MCF 10A (cell line): ENCODE results near the gene MAST1. TPM values are rescaled to one million over a fixed set of nuclear protein-coding genes. Genes with fewer than 3 reads are reported as not detected.

Source experiments
- BruUV-seq: library from RNA; stranded (reverse); fragments of 400-500 nt; replicated peaks from 2 replicates; lab custom pipeline; 2021; lab: Mats Ljungman, UMichigan
- CTCF ChIA-PET: fragments of 300-600 bp; sonication (Branson Sonifier 250); formaldehyde crosslinking; extraction: SDS; loops from one replicate; lab custom pipeline; 2021; ENCODE audit warnings: antibody characterized with exemption, inconsistent platforms; lab: Yijun Ruan, JAX
- POLR2A ChIA-PET: fragments of 300-600, 350-650 bp; sonication (Branson Sonifier 250); formaldehyde crosslinking; extraction: SDS; loops from one replicate; lab custom pipeline; 2020; ENCODE audit warnings: antibody characterized with exemption, inconsistent platforms; lab: Yijun Ruan, JAX
- DNase-seq: peaks from one replicate; pipeline ENCODE4 v3.0.0-alpha.2; 2018; ENCODE audit not compliant: unreplicated experiment
- H3K27ac Mint-ChIP-seq: one replicate; pipeline ENCODE4 v1.8.0; 2022; ENCODE audit warnings: mild to moderate bottlenecking, low read depth, mixed read lengths; ENCODE audit not compliant: unreplicated experiment
- H3K27me3 Mint-ChIP-seq: one replicate; pipeline ENCODE4 v1.8.0; 2022; ENCODE audit warnings: mixed read lengths; ENCODE audit not compliant: insufficient read depth, unreplicated experiment
- H3K36me3 Mint-ChIP-seq: one replicate; pipeline ENCODE4 v1.8.0; 2022; ENCODE audit warnings: mild to moderate bottlenecking, moderate library complexity, mixed read lengths; ENCODE audit not compliant: insufficient read depth, unreplicated experiment
- H3K4me1 Mint-ChIP-seq: one replicate; pipeline ENCODE4 v1.8.0; 2022; ENCODE audit warnings: mixed read lengths; ENCODE audit not compliant: insufficient read depth, unreplicated experiment
- H3K4me3 Mint-ChIP-seq: one replicate; pipeline ENCODE4 v1.8.0; 2022; ENCODE audit warnings: mild to moderate bottlenecking, moderate library complexity, mixed read lengths; ENCODE audit not compliant: unreplicated experiment
- H3K9me3 Mint-ChIP-seq: one replicate; pipeline ENCODE4 v1.8.0; 2022; ENCODE audit warnings: mixed read lengths; ENCODE audit not compliant: unreplicated experiment
- intact Hi-C: fragments of 100-400 bp; cut with micrococcal nuclease; formaldehyde crosslinking; loops from 2 replicates; pipeline ENCODE4 v1.14.1; 2022
- total RNA-seq: library from RNA; stranded (reverse); gene quantifications from 2 replicates; pipeline ENCODE4 v1.2.3, GENCODE V29; 2022
- TF ChIP-seq, protein P1 (sequence below): fragments of 200-600 bp; IDR thresholded peaks from one replicate; pipeline ENCODE4 v1.8.0; 2022; ENCODE audit warnings: antibody characterized with exemption, mild to moderate bottlenecking; ENCODE audit not compliant: unreplicated experiment

MAST1 gene
- total RNA-seq, 1 experiment from 2014 or later, result 1.6 TPM

DNA sequence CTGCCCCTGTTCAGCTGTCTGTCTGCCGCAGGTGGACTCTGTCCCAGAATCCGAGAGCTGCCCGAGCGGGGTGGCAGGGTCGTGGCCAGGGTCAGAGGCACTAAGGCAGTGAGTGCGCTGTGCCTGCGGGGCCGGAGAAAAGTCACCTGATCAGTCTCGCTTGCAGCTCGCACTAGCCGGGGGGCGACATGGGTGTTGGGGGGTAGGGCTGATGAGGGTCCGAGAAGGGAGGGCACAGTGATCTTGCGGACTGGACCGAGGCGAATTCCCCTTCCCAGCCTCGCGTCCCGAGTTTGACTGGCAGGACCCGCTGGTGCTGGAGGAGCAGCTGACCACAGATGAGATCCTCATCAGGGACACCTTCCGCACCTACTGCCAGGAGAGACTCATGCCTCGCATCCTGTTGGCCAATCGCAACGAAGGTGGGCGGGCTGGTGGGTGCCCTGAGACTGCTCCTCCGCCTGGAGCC lies 53.3 kb downstream of the MAST1 start:
- intact Hi-C loops, result no loop called here
- peaks cover 23% of the 10 kb centered on the region for H3K36me3 Mint-ChIP-seq
- H3K9me3 Mint-ChIP-seq, result no peaks in the 10 kb centered on the region
- no peak for DNase-seq
- ChIA-PET CTCF (interaction anchor here (0.7 to 2.3 kb wide), 3 partner anchors 74 to 140 kb away, joined by 3 to 11 read pairs (median 3); partner anchors contain the start of gene BEST2), POLR2A (interaction anchor here (0.6 to 2.3 kb wide), 18 partner anchors 9 to 281 kb away, joined by 3 to 37 read pairs (median 4); partner anchors contain the start of genes DNASE2, FARSA, PRDX2 and RAD23A)
- H3K4me3 Mint-ChIP-seq, result peak overlapping the region; percentile 99
- H3K27ac Mint-ChIP-seq, result peak overlapping the region; percentile 69
- no peaks in the 10 kb centered on the region for H3K27me3 Mint-ChIP-seq
- TF ChIP-seq, protein P1, sequence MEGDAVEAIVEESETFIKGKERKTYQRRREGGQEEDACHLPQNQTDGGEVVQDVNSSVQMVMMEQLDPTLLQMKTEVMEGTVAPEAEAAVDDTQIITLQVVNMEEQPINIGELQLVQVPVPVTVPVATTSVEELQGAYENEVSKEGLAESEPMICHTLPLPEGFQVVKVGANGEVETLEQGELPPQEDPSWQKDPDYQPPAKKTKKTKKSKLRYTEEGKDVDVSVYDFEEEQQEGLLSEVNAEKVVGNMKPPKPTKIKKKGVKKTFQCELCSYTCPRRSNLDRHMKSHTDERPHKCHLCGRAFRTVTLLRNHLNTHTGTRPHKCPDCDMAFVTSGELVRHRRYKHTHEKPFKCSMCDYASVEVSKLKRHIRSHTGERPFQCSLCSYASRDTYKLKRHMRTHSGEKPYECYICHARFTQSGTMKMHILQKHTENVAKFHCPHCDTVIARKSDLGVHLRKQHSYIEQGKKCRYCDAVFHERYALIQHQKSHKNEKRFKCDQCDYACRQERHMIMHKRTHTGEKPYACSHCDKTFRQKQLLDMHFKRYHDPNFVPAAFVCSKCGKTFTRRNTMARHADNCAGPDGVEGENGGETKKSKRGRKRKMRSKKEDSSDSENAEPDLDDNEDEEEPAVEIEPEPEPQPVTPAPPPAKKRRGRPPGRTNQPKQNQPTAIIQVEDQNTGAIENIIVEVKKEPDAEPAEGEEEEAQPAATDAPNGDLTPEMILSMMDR, result no peak
- BruUV-seq, result TSS peak; percentile 55
- peaks cover 16% of the 10 kb centered on the region for H3K4me1 Mint-ChIP-seq

DNA sequence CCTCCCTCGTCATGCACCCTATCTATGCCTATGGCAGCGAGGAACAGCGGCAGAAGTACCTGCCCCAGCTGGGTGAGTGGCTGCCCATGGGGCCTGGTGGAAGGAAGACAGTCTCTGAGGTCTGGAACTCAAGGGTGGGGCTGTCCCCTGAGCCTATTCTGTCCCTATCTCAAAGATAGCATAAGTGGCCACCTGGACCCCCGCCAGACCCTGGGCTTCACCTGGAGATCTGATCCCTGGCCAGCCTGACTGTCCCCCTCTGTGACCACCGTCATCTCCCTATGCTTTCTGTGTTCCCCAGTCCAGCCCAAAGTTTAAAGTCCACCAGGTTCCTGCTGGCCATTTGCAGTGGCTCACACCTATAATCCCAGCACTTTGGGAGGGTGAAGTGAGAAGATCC lies 55.3 kb downstream of the MAST1 start:
- POLR2A ChIA-PET, result no interaction called here
- CTCF ChIA-PET, result interaction anchor here (0.6 to 0.7 kb wide), 2 partner anchors 46 to 201 kb away, joined by 3 to 6 read pairs; no protein-coding TSS in a partner anchor
- no peak for DNase-seq
- Mint-ChIP-seq H3K27ac (no peak overlapping the region), H3K36me3 (peaks cover 23% of the 10 kb centered on the region), H3K4me1 (peaks cover 16% of the 10 kb centered on the region), H3K4me3 (peak overlapping the region; percentile 36), H3K9me3 (no peaks in the 10 kb centered on the region), H3K27me3 (no peaks in the 10 kb centered on the region)
- intact Hi-C loops, result no loop called here
- TF ChIP-seq, protein P1, result no peak
- no TSS peak for BruUV-seq

DNA sequence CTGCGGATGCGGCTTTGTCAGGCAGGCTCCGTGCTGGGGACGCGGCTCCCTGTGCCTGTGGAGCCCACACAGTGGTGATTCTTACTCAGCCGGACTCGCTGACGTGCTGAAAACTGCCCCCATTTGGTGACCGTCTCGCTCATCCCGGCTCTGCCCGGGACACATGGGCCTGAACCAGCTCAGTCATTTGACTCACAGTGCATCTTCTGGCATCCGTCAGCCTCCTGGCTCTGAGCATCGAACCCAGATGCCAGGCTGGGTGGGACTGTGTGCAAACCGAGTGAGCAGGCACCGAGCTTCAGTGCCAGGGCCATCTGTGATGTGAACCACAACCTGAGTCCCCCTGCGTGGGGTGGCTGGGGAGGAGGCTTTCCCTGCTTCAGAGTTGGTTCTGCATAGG lies 58.1 kb downstream of the MAST1 start:
- TF ChIP-seq, protein P1, result no peak
- ChIA-PET CTCF (no interaction called here), POLR2A (no interaction called here)
- H3K27me3 Mint-ChIP-seq, result no peaks in the 10 kb centered on the region
- H3K27ac Mint-ChIP-seq, result no peak overlapping the region
- peaks cover 6% of the 10 kb centered on the region for H3K4me1 Mint-ChIP-seq
- intact Hi-C loops, result no loop called here
- peaks cover 24% of the 10 kb centered on the region for H3K36me3 Mint-ChIP-seq
- H3K9me3 Mint-ChIP-seq, result no peaks in the 10 kb centered on the region
- no peak for DNase-seq
- BruUV-seq, result no TSS peak
- no peak overlapping the region for H3K4me3 Mint-ChIP-seq

DNA sequence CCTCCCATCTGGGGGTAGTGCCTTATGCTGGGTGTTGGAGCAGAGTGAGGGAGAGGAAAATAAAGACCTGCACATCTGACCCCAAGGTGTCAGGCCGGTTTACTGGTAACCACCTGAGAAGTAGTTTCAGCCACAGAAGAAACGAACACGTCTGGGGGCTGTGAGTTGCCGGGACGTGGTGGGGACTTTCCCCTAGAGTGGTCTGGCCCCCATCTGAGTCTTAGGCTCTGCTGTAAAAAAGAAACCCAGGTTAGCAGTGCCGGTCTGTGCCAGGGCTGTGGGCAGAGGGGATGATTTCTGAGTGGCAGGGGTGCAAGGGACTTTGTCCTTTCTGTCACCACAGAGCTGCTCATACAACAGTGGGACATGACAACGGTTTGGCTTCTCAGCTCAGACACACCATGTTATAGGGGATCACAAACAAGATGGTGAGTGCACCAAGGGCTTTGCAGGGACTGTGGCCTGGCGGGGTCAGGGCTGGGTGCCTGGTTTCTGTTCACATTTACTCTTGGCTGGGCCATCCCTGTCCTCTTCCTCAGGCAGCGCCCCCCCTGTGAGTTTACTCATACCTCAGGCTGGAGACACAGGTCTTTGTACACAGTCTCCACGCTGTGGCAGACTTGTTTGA lies 61.7 kb downstream of the MAST1 start:
- H3K4me3 Mint-ChIP-seq, result no peak overlapping the region
- TF ChIP-seq, protein P1, result no peak
- intact Hi-C loops, result no loop called here
- H3K36me3 Mint-ChIP-seq, result peaks cover 19% of the 10 kb centered on the region
- H3K4me1 Mint-ChIP-seq, result no peaks in the 10 kb centered on the region
- no TSS peak for BruUV-seq
- POLR2A ChIA-PET, result interaction anchor here (1.1 to 3.3 kb wide), 4 partner anchors 8 to 19 kb away, joined by 3 to 13 read pairs (median 8); partner anchors contain the start of genes DNASE2, GCDH and SYCE2
- H3K27me3 Mint-ChIP-seq, result no peaks in the 10 kb centered on the region
- CTCF ChIA-PET, result no interaction called here
- no peaks in the 10 kb centered on the region for H3K9me3 Mint-ChIP-seq
- DNase-seq, result no peak
- no peak overlapping the region for H3K27ac Mint-ChIP-seq
